CD4-positive, alpha-beta T cell (primary cell): Measurements from ENCODE around the gene IL22RA1. TPM values are rescaled to one million over a fixed set of nuclear protein-coding genes. Genes with fewer than 3 reads are reported as not detected.

Experiments
- ATAC-seq: fragments of 200-7000 bp; cut with Tn5 transposase; one replicate; pipeline ENCODE4 v1.10.0; 2022; ENCODE audit warnings: mild to moderate bottlenecking; ENCODE audit not compliant: poor library complexity
- CTCF ChIA-PET: fragments of 350-600 bp; sonication (Branson Sonifier 250); formaldehyde crosslinking; loops from one replicate; lab custom pipeline; 2021; ENCODE audit warnings: antibody characterized with exemption, inconsistent platforms; lab: Charles Lee
- POLR2A ChIA-PET: fragments of 350-600 bp; sonication (Branson Sonifier 250); formaldehyde crosslinking; loops from one replicate; lab custom pipeline; 2021; ENCODE audit warnings: antibody characterized with exemption, inconsistent platforms; lab: Charles Lee
- DNase-seq, 14 experiments: peaks; one replicate each; pipeline ENCODE4 v3.0.0-alpha.2; 2013 to 2020; ENCODE audit warnings: mixed read lengths in 2 of 14
- H3K27ac ChIP-seq, 2 donors: one replicate each; pipeline versions ENCODE4 v1.5.1 to v1.7.0; 2013; ENCODE audit warnings: low read length in 2 of 2, low read depth in 1 of 2, mild to moderate bottlenecking in 1 of 2
- H3K27me3 ChIP-seq, 2 experiments: 1 replicate in 1 of 2; 2 replicates in 1 of 2; pipeline versions ENCODE4 v1.6.1 to v1.7.0; 2013; ENCODE audit warnings: low read length in 2 of 2, control low read depth in 1 of 2, mild to moderate bottlenecking in 1 of 2, moderate library complexity in 1 of 2; ENCODE audit not compliant: insufficient read depth in 2 of 2, control insufficient read depth in 1 of 2
- H3K36me3 ChIP-seq: one replicate; pipeline ENCODE4 v1.6.1; 2013; ENCODE audit warnings: low read length, control low read depth; ENCODE audit not compliant: insufficient read depth
- H3K4me1 ChIP-seq: one replicate; pipeline ENCODE4 v1.6.1; 2013; ENCODE audit warnings: low read length, control low read depth; ENCODE audit not compliant: insufficient read depth
- H3K4me3 ChIP-seq: one replicate; pipeline ENCODE4 v1.5.1; 2013; ENCODE audit warnings: mild to moderate bottlenecking, low read length, moderate library complexity
- H3K9me3 ChIP-seq, 2 experiments: 1 replicate in 1 of 2; 2 replicates in 1 of 2; pipeline versions ENCODE4 v1.6.1 to v1.7.0; 2013; ENCODE audit warnings: low read length in 2 of 2, mild to moderate bottlenecking in 2 of 2, control low read depth in 1 of 2, moderate library complexity in 1 of 2; ENCODE audit not compliant: control insufficient read depth in 1 of 2, insufficient read depth in 1 of 2
- H3K27ac Mint-ChIP-seq: one replicate; pipeline ENCODE4 v1.8.0; 2020; ENCODE audit warnings: mixed read lengths
- H3K27me3 Mint-ChIP-seq: one replicate; pipeline ENCODE4 v1.8.0; 2021; ENCODE audit warnings: mixed read lengths
- H3K36me3 Mint-ChIP-seq: one replicate; pipeline ENCODE4 v1.8.0; 2021; ENCODE audit warnings: low read depth, mixed read lengths
- H3K4me1 Mint-ChIP-seq: one replicate; pipeline ENCODE4 v1.8.0; 2021; ENCODE audit warnings: low read depth, mixed read lengths
- H3K4me3 Mint-ChIP-seq: one replicate; pipeline ENCODE4 v1.8.0; 2020; ENCODE audit warnings: mild to moderate bottlenecking, mixed read lengths
- H3K9me3 Mint-ChIP-seq: one replicate; pipeline ENCODE4 v1.8.0; 2020; ENCODE audit warnings: mixed read lengths
- CTCF ChIP-seq: fragments of 200-600 bp; IDR thresholded peaks from one replicate; pipeline ENCODE4 v1.8.0; 2022; ENCODE audit warnings: antibody characterized with exemption, mild to moderate bottlenecking
- intact Hi-C, 2 experiments: fragments of 100-400 bp; cut with DNase I in 1 of 2; cut with micrococcal nuclease in 1 of 2; formaldehyde crosslinking; loops; one replicate each; pipeline versions ENCODE4 v1.15.1 to v1.9.0; 2023 to 2025; cut with DNase I, micrococcal nuclease
- total RNA-seq, 174 experiments: library from RNA in 2 of 174; stranded (reverse) in 2 of 174; gene quantifications; one replicate each; pipeline ENCODE4 v1.2.3 and lab custom pipeline; 2021 to 2026

The IL22RA1 gene
- total RNA-seq, 2 experiments from 2014 or later = not detected

GRCh38 chr1:24081190-24081589, 61.8 kb downstream of the IL22RA1 start:
- no peaks in the 10 kb centered on the region for H3K9me3 ChIP-seq
- Mint-ChIP-seq H3K27me3 (no peaks in the 10 kb centered on the region), H3K4me1 (no peaks in the 10 kb centered on the region), H3K9me3 (no peaks in the 10 kb centered on the region), H3K4me3 (no peak overlapping the region), H3K27ac (no peak overlapping the region), H3K36me3 (no peaks in the 10 kb centered on the region)
- H3K27ac ChIP-seq = no peak overlapping the region
- H3K4me3 ChIP-seq = no peak overlapping the region
- H3K4me1 ChIP-seq = no peaks in the 10 kb centered on the region
- ChIA-PET CTCF (no interaction called here), POLR2A (no interaction called here)
- intact Hi-C loops = no loop called here
- H3K27me3 ChIP-seq = no peaks in the 10 kb centered on the region
- no peaks in the 10 kb centered on the region for H3K36me3 ChIP-seq
- ATAC-seq = no peak
- TF ChIP-seq CTCF = no peak
- no peak for DNase-seq

GRCh38 chr1:24080131-24080530, 62.8 kb downstream of the IL22RA1 start:
- POLR2A ChIA-PET = no interaction called here
- Histone ChIP-seq H3K4me3 (no peak overlapping the region), H3K27ac (no peak overlapping the region), H3K27me3 (no peaks in the 10 kb centered on the region), H3K4me1 (no peaks in the 10 kb centered on the region), H3K36me3 (no peaks in the 10 kb centered on the region), H3K9me3 (no peaks in the 10 kb centered on the region)
- H3K9me3 Mint-ChIP-seq = no peaks in the 10 kb centered on the region
- ATAC-seq = no peak
- DNase-seq = no peak
- H3K36me3 Mint-ChIP-seq = no peaks in the 10 kb centered on the region
- no peak for TF ChIP-seq CTCF
- H3K27ac Mint-ChIP-seq = no peak overlapping the region
- intact Hi-C loops = no loop called here
- CTCF ChIA-PET = no interaction called here
- no peaks in the 10 kb centered on the region for H3K27me3 Mint-ChIP-seq
- no peak overlapping the region for H3K4me3 Mint-ChIP-seq
- no peaks in the 10 kb centered on the region for H3K4me1 Mint-ChIP-seq

GRCh38 chr1:24077278-24077978, 65.5 kb downstream of the IL22RA1 start:
- DNase-seq = no peak
- no peak overlapping the region for H3K4me3 Mint-ChIP-seq
- no peak for TF ChIP-seq CTCF
- POLR2A ChIA-PET = no interaction called here
- H3K27ac Mint-ChIP-seq = no peak overlapping the region
- ATAC-seq = no peak
- H3K27me3 Mint-ChIP-seq = no peaks in the 10 kb centered on the region
- Histone ChIP-seq H3K27me3 (no peaks in the 10 kb centered on the region), H3K4me3 (no peak overlapping the region), H3K4me1 (no peaks in the 10 kb centered on the region), H3K36me3 (no peaks in the 10 kb centered on the region), H3K27ac (no peak overlapping the region), H3K9me3 (no peaks in the 10 kb centered on the region)
- intact Hi-C loops = no loop called here
- no peaks in the 10 kb centered on the region for H3K9me3 Mint-ChIP-seq
- CTCF ChIA-PET = no interaction called here
- H3K36me3 Mint-ChIP-seq = no peaks in the 10 kb centered on the region
- H3K4me1 Mint-ChIP-seq = no peaks in the 10 kb centered on the region
